SK-N-SH treated with all-trans-retinoic acid at 6 μM for 48 hours (cell line): ENCODE data around the gene FOXR1.

Source experiments
- ATAC-seq: fragments of 200-7000 bp; cut with Tn5 transposase; 3 replicates; pipeline ENCODE4 v1.9.1; 2020; ENCODE audit warnings: mild to moderate bottlenecking, moderate library complexity
- ARNTL ChIP-seq: fragments of 450-650 bp; formaldehyde crosslinking; IDR thresholded peaks from 2 replicates; pipeline ENCODE4 v1.5.0; 2020; ENCODE audit warnings: low read depth, mild to moderate bottlenecking, moderate library complexity, borderline replicate concordance
- BACH2 ChIP-seq: fragments of 250-450 bp; sonication (Bioruptor Pico); IDR thresholded peaks from 2 replicates; pipeline ENCODE4 v1.9.0; 2021; ENCODE audit warnings: mild to moderate bottlenecking, borderline replicate concordance
- CREB5 ChIP-seq: fragments of 250-450 bp; sonication (Bioruptor Pico); IDR thresholded peaks from 2 replicates; pipeline ENCODE4 v1.5.1; 2020; ENCODE audit warnings: low read depth, mild to moderate bottlenecking, moderate library complexity
- CSDC2 ChIP-seq: fragments of 250-450 bp; sonication (Bioruptor Pico); IDR thresholded peaks from 2 replicates; pipeline ENCODE4 v1.5.0; 2020; ENCODE audit warnings: mild to moderate bottlenecking, moderate library complexity
- CSRNP3 ChIP-seq: fragments of 250-450 bp; sonication (Bioruptor Pico); IDR thresholded peaks from 2 replicates; pipeline ENCODE4 v1.5.1; 2021; ENCODE audit warnings: mild to moderate bottlenecking, moderate library complexity
- ESRRG ChIP-seq: fragments of 250-450 bp; sonication (Bioruptor Pico); IDR thresholded peaks from 2 replicates; pipeline ENCODE4 v1.6.1; 2021; ENCODE audit warnings: mild to moderate bottlenecking
- OSR1 ChIP-seq: fragments of 250-450 bp; sonication (Bioruptor Pico); IDR thresholded peaks from 2 replicates; pipeline ENCODE4 v1.8.0; 2022; ENCODE audit warnings: moderate library complexity, mild to moderate bottlenecking, inconsistent platforms
- PATZ1 ChIP-seq: fragments of 250-450 bp; sonication (Bioruptor Pico); IDR thresholded peaks from 2 replicates; pipeline ENCODE4 v1.8.0; 2020; ENCODE audit warnings: mild to moderate bottlenecking, moderate library complexity, borderline replicate concordance
- POU6F1 ChIP-seq: fragments of 250-450 bp; sonication (Bioruptor Pico); IDR thresholded peaks from 2 replicates; pipeline ENCODE4 v1.8.0; 2021; ENCODE audit warnings: low read depth, mild to moderate bottlenecking, moderate library complexity, borderline replicate concordance
- PPARA ChIP-seq: fragments of 250-450 bp; sonication (Bioruptor Pico); IDR thresholded peaks from 2 replicates; pipeline ENCODE4 v1.5.0; 2020; ENCODE audit warnings: mild to moderate bottlenecking, borderline replicate concordance
- RARB ChIP-seq: fragments of 250-450 bp; sonication (Bioruptor Pico); IDR thresholded peaks from 2 replicates; pipeline ENCODE4 v1.8.0; 2021; ENCODE audit warnings: mild to moderate bottlenecking, moderate library complexity
- SNAI2 ChIP-seq: fragments of 250-450 bp; sonication (Bioruptor Pico); IDR thresholded peaks from 2 replicates; pipeline ENCODE4 v1.5.0; 2020; ENCODE audit warnings: mild to moderate bottlenecking, moderate library complexity
- TCF4 ChIP-seq: fragments of 250-450 bp; sonication (Bioruptor Pico); IDR thresholded peaks from 2 replicates; pipeline ENCODE4 v1.8.0; 2021; ENCODE audit warnings: mild to moderate bottlenecking, moderate library complexity, borderline replicate concordance
- TOX ChIP-seq: fragments of 250-450 bp; sonication (Bioruptor Pico); IDR thresholded peaks from 2 replicates; pipeline ENCODE4 v1.8.0; 2021; ENCODE audit warnings: mild to moderate bottlenecking, moderate library complexity, borderline replicate concordance
- TSHZ2 ChIP-seq: fragments of 250-450 bp; sonication (Bioruptor Pico); IDR thresholded peaks from 2 replicates; pipeline ENCODE4 v1.5.0; 2020; ENCODE audit warnings: mild to moderate bottlenecking, moderate library complexity
- ZC3H10 ChIP-seq: fragments of 250-450 bp; sonication (Bioruptor Pico); IDR thresholded peaks from 2 replicates; pipeline ENCODE4 v1.5.1; 2021; ENCODE audit warnings: mild to moderate bottlenecking, moderate library complexity
- ZFP3 ChIP-seq: fragments of 250-450 bp; sonication (Bioruptor Pico); IDR thresholded peaks from 2 replicates; pipeline ENCODE4 v1.5.0; 2020; ENCODE audit warnings: mild to moderate bottlenecking, moderate library complexity
- ZFP30 ChIP-seq: fragments of 450-650 bp; formaldehyde crosslinking; IDR thresholded peaks from 2 replicates; pipeline ENCODE4 v1.5.0; 2022; ENCODE audit warnings: mild to moderate bottlenecking, moderate library complexity
- ZNF565 ChIP-seq: fragments of 450-650 bp; formaldehyde crosslinking; conservative IDR thresholded peaks from 2 replicates; pipeline ENCODE4 v1.5.0; 2020; ENCODE audit warnings: low read depth, mild to moderate bottlenecking, moderate library complexity
- ZNF70 ChIP-seq: fragments of 450-650 bp; formaldehyde crosslinking; IDR thresholded peaks from 2 replicates; pipeline ENCODE4 v1.5.0; 2020; ENCODE audit warnings: mild to moderate bottlenecking, moderate library complexity
- ZNF8 ChIP-seq: fragments of 450-650 bp; formaldehyde crosslinking; IDR thresholded peaks from 2 replicates; pipeline ENCODE4 v1.5.0; 2020; ENCODE audit warnings: mild to moderate bottlenecking, moderate library complexity

Gene FOXR1

GRCh38 chr11:118957549-118957948 lies 14.0 kb upstream of the FOXR1 start:
- ATAC-seq: no peak
- TF ChIP-seq ARNTL (no peak), SNAI2 (no peak), POU6F1 (CRISPR knock-in tag) (no peak), ZFP3 (CRISPR knock-in tag) (no peak), ZNF565 (CRISPR knock-in tag) (no peak), CREB5 (CRISPR knock-in tag) (no peak), ESRRG (CRISPR knock-in tag) (no peak), OSR1 (CRISPR knock-in tag) (no peak), TSHZ2 (CRISPR knock-in tag) (no peak), BACH2 (CRISPR knock-in tag) (no peak), ZNF70 (no peak), ZNF8 (no peak)

GRCh38 chr11:118957968-118958367 lies 13.6 kb upstream of the FOXR1 start:
- no peak for ATAC-seq
- TF ChIP-seq ZNF8: no peak
- TF ChIP-seq ESRRG (CRISPR knock-in tag): no peak
- no peak for TF ChIP-seq ZC3H10 (CRISPR knock-in tag)
- no peak for TF ChIP-seq ZNF70
- no peak for TF ChIP-seq TOX (CRISPR knock-in tag)
- TF ChIP-seq SNAI2: no peak
- no peak for TF ChIP-seq CSDC2 (CRISPR knock-in tag)
- no peak for TF ChIP-seq PPARA (CRISPR knock-in tag)
- no peak for TF ChIP-seq POU6F1 (CRISPR knock-in tag)
- TF ChIP-seq ZFP30 (CRISPR knock-in tag): no peak
- no peak for TF ChIP-seq PATZ1 (CRISPR knock-in tag)
- no peak for TF ChIP-seq ARNTL
- TF ChIP-seq TCF4 (CRISPR knock-in tag): no peak

GRCh38 chr11:118958577-118958976 lies 13.0 kb upstream of the FOXR1 start:
- no peak for ATAC-seq
- TF ChIP-seq PPARA (CRISPR knock-in tag) (no peak), RARB (CRISPR knock-in tag) (no peak)

GRCh38 chr11:118961189-118961588 lies 10.4 kb upstream of the FOXR1 start:
- TF ChIP-seq RARB (CRISPR knock-in tag) (no peak), PPARA (CRISPR knock-in tag) (no peak), ESRRG (CRISPR knock-in tag) (no peak), ZC3H10 (CRISPR knock-in tag) (no peak), ZNF8 (no peak), ZNF565 (CRISPR knock-in tag) (no peak), CSRNP3 (CRISPR knock-in tag) (no peak)
- no peak for ATAC-seq
